Measurements from ENCODE around the gene CADPS2.

DNA sequence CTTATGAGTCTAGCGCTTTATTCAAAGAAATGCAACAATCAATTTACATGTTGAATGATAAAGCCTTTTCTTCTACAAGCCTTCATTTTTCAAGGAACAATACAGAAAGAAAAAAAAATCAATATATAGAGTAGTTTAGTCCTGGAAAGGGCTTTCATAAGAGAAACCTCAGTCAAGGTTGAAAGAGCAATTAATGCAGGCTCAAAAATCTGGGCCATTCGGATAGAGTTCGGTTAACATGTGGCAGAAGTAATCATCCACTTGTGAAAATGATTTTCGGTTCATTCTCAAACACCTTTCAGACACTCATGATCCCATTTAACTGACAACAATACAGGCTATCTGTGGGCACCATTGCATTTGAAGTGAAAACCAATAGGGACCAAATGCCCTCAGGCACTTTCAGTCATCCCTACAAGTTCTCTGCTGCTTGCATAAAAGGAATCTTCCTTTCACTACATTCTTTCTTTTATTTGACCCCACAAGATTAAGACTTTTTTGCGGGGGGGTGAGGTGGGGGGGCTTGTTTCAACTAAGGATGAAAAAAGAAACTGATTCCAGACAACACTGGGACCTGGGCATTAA lies 365.2 kb downstream of the CADPS2 start:
- TF ChIP-seq EZH2 (IDR thresholded peaks at IDR 0.05; ENCODE audit: insufficient read depth, low read length) = no peak
- TF ChIP-seq, protein P1, sequence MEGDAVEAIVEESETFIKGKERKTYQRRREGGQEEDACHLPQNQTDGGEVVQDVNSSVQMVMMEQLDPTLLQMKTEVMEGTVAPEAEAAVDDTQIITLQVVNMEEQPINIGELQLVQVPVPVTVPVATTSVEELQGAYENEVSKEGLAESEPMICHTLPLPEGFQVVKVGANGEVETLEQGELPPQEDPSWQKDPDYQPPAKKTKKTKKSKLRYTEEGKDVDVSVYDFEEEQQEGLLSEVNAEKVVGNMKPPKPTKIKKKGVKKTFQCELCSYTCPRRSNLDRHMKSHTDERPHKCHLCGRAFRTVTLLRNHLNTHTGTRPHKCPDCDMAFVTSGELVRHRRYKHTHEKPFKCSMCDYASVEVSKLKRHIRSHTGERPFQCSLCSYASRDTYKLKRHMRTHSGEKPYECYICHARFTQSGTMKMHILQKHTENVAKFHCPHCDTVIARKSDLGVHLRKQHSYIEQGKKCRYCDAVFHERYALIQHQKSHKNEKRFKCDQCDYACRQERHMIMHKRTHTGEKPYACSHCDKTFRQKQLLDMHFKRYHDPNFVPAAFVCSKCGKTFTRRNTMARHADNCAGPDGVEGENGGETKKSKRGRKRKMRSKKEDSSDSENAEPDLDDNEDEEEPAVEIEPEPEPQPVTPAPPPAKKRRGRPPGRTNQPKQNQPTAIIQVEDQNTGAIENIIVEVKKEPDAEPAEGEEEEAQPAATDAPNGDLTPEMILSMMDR (IDR thresholded peaks at IDR 0.05; ENCODE audit: insufficient read depth, low read depth, low read length) = no peak
